NCI-H1092 (cell line): Measurements from ENCODE around the gene GPATCH2.
"Not testable (repeated sequence)": the region's sequence is repeated elsewhere in the genome, so short reads cannot be mapped to it uniquely, and the experiment has no call there.

Experiments used
- DNase-seq: peaks from one replicate; lab custom pipeline; 2025; lab: John Stamatoyannopoulos, UW

The GPATCH2 gene

DNA sequence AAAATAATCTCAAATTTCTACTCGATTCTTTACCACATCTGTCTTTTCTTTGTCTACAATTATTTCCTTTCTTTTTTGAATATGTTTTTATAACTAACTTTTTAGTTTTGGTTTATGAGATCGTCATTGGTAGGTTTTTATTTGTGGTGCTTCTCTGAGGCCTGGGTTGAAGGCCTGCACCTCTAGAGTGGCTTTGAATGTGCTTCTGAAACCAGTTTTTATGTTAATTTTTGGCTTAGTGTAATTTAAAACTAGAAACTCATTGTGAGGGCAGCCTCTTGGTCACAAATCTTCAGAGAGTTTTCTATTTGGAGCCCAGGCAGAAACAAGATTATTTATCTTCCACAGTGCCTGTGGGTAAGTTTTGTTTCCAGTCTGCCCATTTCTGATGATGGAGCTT is 187.0 kb downstream of the GPATCH2 start:
- no peak for DNase-seq

DNA sequence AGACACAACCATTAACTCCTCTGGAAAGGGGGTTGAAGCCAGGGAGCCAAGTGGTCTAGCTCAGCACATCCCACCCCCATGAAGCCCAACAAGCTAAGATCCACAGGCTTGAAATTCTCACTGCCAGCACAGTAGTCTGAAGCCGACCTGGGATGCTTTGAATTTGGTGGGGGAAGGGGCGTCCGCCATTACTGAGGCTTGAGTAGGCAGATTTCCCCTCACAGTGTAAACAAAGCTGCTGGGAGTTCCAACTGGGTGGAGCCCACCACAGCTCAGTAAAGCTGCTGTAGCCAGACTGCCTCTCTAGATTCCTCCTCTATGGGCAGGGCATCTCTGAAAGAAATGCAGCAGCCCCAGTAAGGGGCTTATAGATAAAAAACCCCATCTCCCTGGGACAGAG is 193.5 kb downstream of the GPATCH2 start:
- DNase-seq, result no peak

DNA sequence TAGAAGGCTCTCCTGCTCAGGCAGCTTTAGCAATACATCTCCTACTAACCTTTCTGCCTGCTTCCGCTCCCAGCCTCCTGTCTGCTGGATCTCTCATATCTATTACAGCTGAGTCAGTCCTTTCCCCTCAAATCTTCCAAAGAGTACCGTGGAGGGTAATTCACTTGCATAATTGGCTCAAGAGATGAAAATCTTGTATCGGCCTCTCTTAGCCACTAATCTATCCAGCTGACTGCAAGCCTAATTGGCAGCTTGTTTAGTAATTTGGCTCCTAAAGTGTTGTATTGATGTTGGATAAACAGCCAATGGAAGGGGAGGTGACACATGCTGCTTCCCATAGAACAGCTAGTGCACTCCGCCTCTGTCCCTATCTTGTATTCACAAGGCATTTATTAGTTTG is 195.7 kb downstream of the GPATCH2 start:
- no peak for DNase-seq

DNA sequence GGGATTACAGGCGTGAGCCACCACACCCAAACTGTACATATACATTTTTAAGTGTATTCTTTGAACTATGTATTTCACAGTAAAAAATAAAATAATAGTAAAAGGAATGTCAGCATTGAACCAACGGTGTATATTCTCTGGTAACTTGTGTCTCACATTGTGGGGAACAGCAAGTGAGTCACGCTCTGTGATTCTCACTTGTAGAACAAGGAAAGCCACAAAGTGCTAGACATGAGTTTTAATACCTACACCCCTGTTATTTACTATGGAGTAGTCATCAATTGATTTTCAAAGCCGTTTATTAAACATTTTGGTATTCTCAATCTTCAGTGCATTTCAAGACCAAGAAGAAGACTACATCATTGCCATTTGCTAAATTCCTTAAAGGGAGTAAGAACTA is 197.2 kb downstream of the GPATCH2 start:
- DNase-seq, result no peak

GRCh38 chr1:217432339-217432738 is 198.6 kb downstream of the GPATCH2 start:
- DNase-seq, result no peak

- DNase-seq, result no peak
Measured at GRCh38 chr1:217431395-217431794, 199.5 kb downstream of the GPATCH2 start.

- DNase-seq, result no peak
Measured at GRCh38 chr1:217425422-217425821, 205.5 kb downstream of the GPATCH2 start.

DNA sequence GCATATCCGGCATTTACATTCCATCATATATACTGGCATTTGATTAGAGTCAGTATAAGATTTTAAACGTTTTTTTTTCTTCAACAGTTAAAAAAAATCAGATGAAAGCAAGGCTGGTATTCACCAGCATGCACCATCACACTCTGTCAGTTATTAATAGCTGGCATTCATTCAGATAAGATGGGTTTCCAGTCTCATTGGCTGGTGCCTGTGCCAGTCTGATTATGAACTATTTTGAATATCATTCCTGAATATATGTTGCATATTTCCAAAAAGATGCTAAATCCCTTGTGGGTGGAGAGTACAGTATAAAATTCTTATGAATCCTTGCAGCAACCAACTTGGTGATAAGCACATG is 211.7 kb downstream of the GPATCH2 start:
- DNase-seq, result no peak

DNA sequence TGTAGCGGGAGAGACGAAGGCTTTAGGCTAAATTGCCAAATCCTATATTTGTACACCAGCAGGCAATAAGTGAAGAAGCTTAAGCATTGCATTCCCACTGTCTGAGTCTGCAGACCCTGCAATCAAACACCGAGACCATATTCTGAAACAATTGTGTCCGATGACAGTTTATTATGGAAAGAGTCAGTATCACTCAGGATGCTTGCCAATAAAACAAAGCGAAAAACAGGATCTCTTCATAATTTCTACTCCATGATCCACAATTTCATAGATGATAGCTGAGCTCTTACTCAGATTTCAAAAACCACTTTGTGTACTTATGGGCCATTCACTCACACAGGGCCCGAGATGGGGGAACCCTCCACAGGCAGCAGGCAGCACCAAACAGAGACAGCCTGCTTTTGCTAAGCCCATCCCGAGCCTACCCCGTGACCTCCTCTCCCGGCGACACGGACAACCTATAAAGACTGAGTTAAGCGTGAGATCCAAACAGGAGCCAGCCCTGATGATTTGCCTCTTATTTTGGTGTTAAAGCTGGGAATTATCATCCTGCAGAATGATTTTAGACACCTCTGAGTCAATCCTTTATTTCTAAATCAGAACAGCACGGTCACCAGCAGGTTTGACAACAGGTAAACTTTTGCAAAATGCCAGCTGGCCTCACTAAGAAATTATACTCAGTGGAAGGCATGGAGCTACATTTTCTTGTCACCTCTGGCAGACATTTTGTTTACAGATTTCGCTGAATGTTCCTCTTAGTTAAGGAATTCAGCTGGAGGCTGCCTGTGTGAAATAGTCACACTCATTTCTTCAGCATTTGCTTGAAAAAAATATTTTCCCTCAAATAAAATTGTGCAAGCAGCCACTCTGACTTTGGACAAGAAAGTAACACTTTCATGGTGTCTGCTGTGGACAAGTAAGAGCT is 212.4 kb downstream of the GPATCH2 start:
- no peak for DNase-seq

DNA sequence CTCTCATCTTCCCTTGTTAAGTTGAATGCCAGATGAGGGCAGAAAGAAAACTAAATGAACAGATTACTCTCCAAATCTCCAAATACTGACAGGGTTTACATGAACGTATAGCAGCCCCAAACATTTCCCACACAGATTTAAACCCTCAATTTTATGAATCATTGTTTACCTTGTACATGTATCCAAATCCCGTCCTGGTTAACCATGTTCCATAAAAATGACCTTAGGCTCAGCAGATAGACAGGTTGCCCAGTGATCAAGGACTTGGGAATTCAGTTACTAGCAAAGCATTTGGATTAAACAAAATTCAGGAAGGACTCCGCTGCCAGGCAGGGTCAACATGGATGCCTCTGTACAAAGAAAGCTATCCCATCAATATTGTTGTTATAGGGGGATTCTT is 213.5 kb downstream of the GPATCH2 start:
- DNase-seq, result no peak

DNA sequence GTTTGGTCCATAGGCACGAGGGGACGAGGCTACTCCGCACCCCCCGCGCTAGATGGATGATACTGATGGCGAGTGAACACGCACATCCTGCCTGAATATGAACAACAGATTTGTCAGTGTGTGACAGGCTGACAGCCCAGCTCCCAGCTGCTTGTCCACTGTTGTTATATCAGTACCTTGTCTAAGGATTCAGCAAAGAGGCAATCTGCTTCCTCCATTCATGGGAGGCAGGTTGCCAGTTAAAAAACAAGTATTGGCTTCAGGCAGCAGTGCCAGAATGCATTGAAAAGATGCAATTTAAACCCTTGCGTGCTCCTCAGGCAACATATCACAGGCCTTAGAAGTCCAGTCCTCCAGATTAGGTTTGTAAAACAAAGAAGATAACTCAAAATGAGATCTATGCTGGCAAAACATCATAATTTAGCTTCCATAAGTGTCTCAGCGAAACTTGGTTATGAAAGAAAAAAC is 223.3 kb downstream of the GPATCH2 start:
- no peak for DNase-seq

- DNase-seq, result no peak
Measured at GRCh38 chr1:217403026-217403720, 227.7 kb downstream of the GPATCH2 start.

GRCh38 chr1:217402301-217402700 is 228.6 kb downstream of the GPATCH2 start:
- no peak for DNase-seq

GRCh38 chr1:217393896-217394295 is 237.0 kb downstream of the GPATCH2 start:
- no peak for DNase-seq

GRCh38 chr1:217392441-217392840 is 238.4 kb downstream of the GPATCH2 start:
- DNase-seq, result no peak

GRCh38 chr1:217389895-217390294 is 241.0 kb downstream of the GPATCH2 start:
- no peak for DNase-seq

DNA sequence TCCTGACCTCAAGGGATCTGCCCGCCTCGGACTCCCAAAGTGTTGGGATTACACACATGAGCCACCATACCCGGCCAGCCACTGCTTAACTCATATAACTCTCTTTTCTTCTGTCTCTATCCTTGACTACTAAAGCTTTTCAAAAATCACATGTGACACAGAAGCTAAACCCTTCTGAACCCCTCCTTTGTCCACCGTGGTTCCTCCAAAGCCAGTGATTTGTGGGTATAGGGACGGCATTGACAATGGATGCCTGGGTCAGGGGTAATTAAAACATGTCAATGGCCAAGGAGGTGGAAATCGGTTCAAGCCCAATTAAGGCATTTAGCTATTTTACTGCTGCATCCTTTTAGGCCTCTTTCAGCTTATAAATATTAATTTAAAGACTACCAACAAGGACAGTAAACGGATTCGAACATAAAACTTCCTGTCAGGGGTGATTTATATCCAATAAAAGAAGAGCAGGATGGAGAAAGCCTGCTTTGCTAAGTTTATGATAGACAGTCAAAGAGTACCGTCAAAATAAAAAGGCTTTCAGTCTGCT is 242.3 kb downstream of the GPATCH2 start:
- DNase-seq, result no peak

DNA sequence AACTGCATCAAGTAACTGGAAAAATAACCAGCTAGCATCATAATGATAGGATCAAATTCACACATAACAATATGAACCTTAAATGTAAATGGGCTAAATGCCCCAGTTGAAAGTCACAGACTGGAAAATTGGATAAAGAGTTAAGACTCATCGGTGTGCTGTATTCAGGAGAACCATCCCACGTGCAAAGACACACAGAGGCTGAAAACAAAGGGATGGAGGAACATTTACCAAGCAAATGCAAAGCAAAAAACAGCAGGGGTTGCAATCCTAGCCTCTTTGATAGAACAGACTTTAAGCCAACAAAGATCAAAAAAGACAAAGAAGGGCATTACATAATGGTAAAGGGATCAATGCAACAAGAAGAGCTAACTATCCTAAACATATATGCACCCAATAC is 249.1 kb downstream of the GPATCH2 start:
- not testable (repeated sequence) for DNase-seq

DNA sequence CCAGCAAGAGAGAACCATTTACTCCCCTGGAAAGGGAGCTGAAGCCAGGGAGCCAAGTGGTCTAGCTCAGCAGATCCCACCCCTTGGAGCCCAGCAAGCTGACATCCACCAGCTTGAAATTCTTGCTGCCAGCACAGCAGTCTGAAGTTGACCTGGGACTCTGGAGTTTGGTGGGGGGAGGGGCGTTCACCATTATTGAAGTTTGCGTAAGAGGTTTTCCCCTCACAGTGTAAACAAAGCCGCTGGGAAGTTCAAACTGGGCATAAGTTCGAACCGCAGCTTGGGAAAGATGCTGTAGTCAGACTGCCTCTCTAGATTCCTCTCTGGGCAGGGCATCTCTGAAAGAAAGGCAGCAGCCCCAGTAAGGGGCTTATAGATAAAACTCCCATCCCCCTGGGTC is 251.1 kb downstream of the GPATCH2 start:
- DNase-seq, result not testable (repeated sequence)

GRCh38 chr1:217379336-217379735 is 251.6 kb downstream of the GPATCH2 start:
- DNase-seq, result no peak
